Measurements from ENCODE around the gene CAMK2D. TPM values are rescaled to one million over a fixed set of nuclear protein-coding genes. Genes with fewer than 3 reads are reported as not detected.

The CAMK2D gene
- total and polyA plus RNA-seq, 8 donors: 4.0 to 23.1 (median 9.8) TPM

DNA sequence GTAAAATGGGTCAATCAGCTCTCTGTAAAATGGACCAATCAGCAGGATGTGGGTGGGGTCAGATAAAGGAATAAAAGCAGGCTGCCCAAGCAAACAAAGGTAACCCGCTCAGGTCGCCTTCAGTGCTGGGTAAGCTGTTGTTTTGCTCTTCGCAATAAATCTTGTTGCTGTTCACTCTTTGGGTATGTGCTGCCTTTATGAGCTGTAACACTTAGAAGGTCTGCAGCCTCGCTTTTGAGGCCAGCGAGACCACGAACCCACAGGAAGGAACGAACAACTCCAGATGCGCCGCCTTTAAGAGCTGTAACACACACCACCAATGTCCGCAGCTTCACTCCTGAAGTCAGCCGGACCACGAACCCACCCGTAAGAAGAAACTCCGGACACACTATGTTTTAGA, 11.5 kb upstream of the CAMK2D start:
- Histone ChIP-seq H3K36me3 (no peaks in the 10 kb centered on the region), H3K9me3 (no peaks in the 10 kb centered on the region), H3K4me3 (no peak overlapping the region), H3K27ac (no peak overlapping the region), H3K4me1 (no peaks in the 10 kb centered on the region), H3K27me3 (no peaks in the 10 kb centered on the region)
- intact Hi-C loops (cut with DNase I): no loop called here
- no peak for ATAC-seq
- TF ChIP-seq, protein P1, sequence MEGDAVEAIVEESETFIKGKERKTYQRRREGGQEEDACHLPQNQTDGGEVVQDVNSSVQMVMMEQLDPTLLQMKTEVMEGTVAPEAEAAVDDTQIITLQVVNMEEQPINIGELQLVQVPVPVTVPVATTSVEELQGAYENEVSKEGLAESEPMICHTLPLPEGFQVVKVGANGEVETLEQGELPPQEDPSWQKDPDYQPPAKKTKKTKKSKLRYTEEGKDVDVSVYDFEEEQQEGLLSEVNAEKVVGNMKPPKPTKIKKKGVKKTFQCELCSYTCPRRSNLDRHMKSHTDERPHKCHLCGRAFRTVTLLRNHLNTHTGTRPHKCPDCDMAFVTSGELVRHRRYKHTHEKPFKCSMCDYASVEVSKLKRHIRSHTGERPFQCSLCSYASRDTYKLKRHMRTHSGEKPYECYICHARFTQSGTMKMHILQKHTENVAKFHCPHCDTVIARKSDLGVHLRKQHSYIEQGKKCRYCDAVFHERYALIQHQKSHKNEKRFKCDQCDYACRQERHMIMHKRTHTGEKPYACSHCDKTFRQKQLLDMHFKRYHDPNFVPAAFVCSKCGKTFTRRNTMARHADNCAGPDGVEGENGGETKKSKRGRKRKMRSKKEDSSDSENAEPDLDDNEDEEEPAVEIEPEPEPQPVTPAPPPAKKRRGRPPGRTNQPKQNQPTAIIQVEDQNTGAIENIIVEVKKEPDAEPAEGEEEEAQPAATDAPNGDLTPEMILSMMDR (IDR thresholded peaks at IDR 0.05): no peak
- no peak for FAIRE-seq
- WGBS, 2 donors: 85 to 87% methylated on average over 14 of the region's 14 CpGs
- DNase-seq: no peak

DNA sequence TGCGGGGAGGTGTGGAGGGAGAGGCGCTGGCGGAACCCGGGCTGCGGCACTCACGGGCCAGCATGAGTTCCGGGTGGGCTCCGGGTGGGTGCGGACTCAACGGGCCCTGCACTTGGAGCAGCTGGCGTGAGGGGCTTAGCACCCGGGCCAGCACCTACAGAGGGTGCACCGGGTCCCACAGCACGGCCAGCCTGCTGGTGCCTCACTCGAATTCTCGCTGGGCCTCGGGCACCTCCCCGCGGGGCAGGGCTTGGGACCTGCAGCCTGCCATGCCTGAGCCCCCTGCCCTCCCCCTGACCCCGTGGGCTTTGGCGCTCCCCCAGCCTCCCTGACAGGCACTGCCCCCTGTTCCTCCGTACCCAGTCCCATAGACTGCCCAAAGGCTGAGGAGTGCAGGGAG, 10.8 kb upstream of the CAMK2D start:
- H3K27ac ChIP-seq: no peak overlapping the region
- no peaks in the 10 kb centered on the region for H3K4me1 ChIP-seq
- H3K36me3 ChIP-seq: no peaks in the 10 kb centered on the region
- 92 to 94% methylated on average over 22 of the region's 22 CpGs for WGBS, 2 donors
- intact Hi-C loops (cut with DNase I): no loop called here
- no peak overlapping the region for H3K4me3 ChIP-seq
- FAIRE-seq: no peak
- ATAC-seq: no peak
- DNase-seq: peak in 1 of 6 donors; percentile 73
- TF ChIP-seq, protein P1 (IDR thresholded peaks at IDR 0.05): no peak
- H3K27me3 ChIP-seq: no peaks in the 10 kb centered on the region
- H3K9me3 ChIP-seq: no peaks in the 10 kb centered on the region

DNA sequence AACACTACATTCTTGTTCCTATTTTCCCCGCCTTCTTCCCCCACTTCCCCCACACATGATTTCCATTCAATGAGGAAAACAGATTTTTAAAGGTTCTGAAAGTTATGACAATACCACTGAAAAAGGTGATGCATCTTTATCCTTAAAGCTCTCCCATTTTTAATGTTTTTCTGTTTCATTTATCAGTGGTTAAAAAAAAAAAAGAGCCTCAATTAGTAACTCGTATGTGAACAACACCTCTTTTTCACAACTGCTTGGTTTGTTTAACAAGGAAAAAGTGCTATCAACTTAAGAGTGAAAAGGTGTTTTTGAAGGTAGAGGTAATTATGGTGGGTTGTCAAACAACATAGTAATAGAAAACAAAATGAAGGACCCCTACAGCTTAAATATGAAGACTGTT, 8.2 kb upstream of the CAMK2D start:
- TF ChIP-seq, protein P1 (IDR thresholded peaks at IDR 0.05): no peak
- H3K9me3 ChIP-seq: no peaks in the 10 kb centered on the region
- no peaks in the 10 kb centered on the region for H3K4me1 ChIP-seq
- no peak overlapping the region for H3K27ac ChIP-seq
- no peak overlapping the region for H3K4me3 ChIP-seq
- 76 to 80% methylated on average over 2 of the region's 2 CpGs for WGBS, 2 donors
- no peaks in the 10 kb centered on the region for H3K27me3 ChIP-seq
- H3K36me3 ChIP-seq: no peaks in the 10 kb centered on the region
- DNase-seq: no peak
- ATAC-seq: no peak
- no peak for FAIRE-seq
- intact Hi-C loops (cut with DNase I): no loop called here

DNA sequence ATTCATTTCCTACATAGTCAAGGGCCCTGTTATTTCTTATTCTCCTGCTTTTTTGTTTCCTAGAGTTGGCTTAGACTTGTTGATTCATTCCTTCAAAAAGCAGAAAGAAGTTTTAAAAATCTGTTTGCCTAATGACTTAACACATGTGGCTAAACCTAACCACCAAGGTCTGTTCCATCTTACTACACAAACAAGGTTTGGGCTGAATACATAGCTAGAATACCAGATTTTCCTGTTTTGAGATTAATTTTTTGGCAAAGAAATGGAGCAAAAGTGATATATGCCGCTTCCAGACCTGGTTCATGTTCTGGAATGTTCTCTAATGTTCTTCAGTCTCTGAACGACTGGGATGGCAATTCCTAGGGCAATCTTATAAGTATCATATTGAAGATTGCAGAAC, 7.4 kb upstream of the CAMK2D start:
- no peaks in the 10 kb centered on the region for H3K27me3 ChIP-seq
- intact Hi-C loops (cut with DNase I): no loop called here
- ATAC-seq (no peak), FAIRE-seq (no peak), DNase-seq (no peak)
- H3K4me3 ChIP-seq: no peak overlapping the region
- H3K9me3 ChIP-seq: no peaks in the 10 kb centered on the region
- no peak overlapping the region for H3K27ac ChIP-seq
- H3K36me3 ChIP-seq: no peaks in the 10 kb centered on the region
- H3K4me1 ChIP-seq: no peaks in the 10 kb centered on the region
- whole genome bisulfite sequencing, 2 donors: 46 to 54% methylated on average over 2 of the region's 2 CpGs
- TF ChIP-seq, protein P1 (IDR thresholded peaks at IDR 0.05): no peak

DNA sequence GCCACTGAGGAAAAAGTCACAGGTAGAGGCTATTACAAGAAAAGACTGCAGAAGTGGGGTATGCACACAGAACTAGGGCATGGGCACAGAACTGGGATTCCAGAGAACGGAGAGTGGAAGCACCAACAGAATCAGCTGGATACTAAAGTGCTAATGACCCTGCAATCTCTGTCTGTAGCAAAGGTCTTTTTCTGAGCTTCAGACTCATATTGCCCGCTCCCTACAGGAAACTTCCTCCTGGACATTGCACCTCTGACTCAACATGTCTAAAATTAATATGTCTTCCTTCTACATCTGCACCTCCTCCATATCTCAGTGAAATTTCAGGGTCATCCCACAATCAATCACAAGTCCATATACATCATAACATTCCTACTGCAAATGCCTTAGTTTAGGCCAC, 5.3 kb upstream of the CAMK2D start:
- WGBS, 2 donors: 92 to 96% methylated on average over 2 of the region's 2 CpGs
- H3K4me3 ChIP-seq: no peak overlapping the region
- ATAC-seq: no peak
- peaks cover 0 to 6% (median 0%) of the 10 kb centered on the region in 3 donors for H3K4me1 ChIP-seq
- no peak for DNase-seq
- H3K9me3 ChIP-seq: no peaks in the 10 kb centered on the region
- FAIRE-seq: no peak
- no peaks in the 10 kb centered on the region for H3K27me3 ChIP-seq
- no peaks in the 10 kb centered on the region for H3K36me3 ChIP-seq
- TF ChIP-seq, protein P1 (IDR thresholded peaks at IDR 0.05): no peak
- no peak overlapping the region for H3K27ac ChIP-seq
- intact Hi-C loops (cut with DNase I): no loop called here
